Measurements from ENCODE around the gene NLGN1.

- TF ChIP-seq CTCF (IDR thresholded peaks at IDR 0.05) (no peak), EZH2 (IDR thresholded peaks at IDR 0.05) (no peak)
Measured at GRCh38 chr3:174280186-174280585, 882.6 kb downstream of the NLGN1 start.
